Activated CD8-positive, alpha-beta memory T cell treated with anti-CD3 and anti-CD28 coated beads, Interleukin-2, amount 50 U/mL, for 24 hours (primary cell): ENCODE measurements around the gene RNF26.

Experiments used
- DNase-seq: peaks from one replicate; pipeline ENCODE4 v3.0.0-alpha.2; 2020; ENCODE audit errors: extremely low read depth

Gene RNF26

DNA sequence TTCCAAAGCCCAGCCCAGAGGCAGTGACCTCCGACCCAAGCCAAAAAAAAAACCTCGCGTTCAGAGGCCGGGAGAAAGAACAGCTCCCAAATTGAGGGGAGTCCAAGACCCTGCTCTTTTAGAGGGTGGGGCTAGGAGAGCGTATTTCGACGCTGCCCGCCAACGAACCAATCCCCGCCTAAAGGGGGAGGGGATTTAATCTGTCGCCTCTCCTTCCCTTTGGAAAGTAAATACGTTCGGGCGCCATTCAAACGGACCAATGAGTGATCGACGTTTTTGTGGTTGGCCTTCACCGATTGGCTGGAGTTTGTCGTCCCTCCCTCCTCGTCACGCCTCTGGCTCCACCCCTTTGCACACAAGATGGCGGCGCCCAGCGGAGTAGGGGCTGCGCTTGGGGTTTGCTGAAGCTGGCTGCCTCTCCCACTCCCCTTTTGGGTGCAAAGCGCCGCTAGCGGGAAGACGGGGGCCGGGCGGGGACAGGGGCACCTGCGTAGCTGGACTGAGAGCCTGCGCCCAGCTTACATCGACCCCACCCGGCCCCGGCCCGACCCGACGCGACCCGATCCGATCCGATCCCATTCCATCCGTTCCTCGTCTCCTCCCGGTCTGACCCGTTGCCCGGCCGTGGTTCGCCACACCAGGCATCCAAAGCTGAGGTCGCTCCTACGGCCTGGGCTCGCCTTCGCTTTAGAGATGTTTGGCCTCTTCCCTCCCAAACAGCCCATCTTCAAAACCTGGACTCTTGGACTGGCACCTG is at the start of gene RNF26:
TSS of gene RNF26 (plus strand) at position 354 of the 757 bp plus-strand sequence. CDS start 596 bp downstream, outside the sequence.
- DNase-seq: peak; percentile 93

DNA sequence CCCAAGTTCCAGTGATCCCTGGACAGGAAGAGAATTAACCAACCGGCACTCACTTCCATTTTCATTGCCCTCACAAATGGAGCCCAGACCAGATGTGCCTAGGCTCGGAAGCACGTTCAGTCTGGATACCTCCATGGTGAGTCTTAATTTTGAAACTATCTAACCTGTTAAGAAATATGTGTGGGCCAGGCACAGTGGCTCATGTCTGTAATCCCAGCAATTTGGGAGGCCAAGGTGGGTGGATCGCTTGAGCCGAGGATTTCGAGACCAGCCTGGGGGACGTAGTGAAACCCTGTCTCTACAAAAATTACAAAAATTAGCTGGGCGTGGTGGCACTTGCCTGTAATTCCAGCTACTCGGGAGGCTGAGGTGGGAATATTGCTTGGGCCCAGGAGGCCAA is 48.9 kb upstream of the RNF26 start:
- no peak for DNase-seq

DNA sequence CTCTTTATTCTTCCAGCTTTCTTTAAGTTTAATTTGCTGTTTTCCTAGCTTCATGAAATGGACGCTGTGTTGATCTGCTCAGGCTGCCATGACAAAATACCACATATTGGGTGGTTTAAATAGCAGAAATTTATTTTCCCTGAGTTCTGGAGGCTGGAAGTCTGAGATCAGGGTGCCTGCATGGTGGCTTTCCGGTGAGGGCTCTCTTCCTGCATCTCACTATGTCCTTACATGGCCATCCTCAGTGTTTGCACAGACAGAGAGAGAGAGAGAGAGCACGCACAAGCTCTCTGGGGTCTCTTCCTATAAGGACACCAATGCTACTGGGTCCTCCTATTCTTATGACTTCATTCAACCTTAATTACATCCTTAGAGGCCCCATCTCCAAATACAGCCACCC is 46.1 kb upstream of the RNF26 start:
- DNase-seq: no peak

DNA sequence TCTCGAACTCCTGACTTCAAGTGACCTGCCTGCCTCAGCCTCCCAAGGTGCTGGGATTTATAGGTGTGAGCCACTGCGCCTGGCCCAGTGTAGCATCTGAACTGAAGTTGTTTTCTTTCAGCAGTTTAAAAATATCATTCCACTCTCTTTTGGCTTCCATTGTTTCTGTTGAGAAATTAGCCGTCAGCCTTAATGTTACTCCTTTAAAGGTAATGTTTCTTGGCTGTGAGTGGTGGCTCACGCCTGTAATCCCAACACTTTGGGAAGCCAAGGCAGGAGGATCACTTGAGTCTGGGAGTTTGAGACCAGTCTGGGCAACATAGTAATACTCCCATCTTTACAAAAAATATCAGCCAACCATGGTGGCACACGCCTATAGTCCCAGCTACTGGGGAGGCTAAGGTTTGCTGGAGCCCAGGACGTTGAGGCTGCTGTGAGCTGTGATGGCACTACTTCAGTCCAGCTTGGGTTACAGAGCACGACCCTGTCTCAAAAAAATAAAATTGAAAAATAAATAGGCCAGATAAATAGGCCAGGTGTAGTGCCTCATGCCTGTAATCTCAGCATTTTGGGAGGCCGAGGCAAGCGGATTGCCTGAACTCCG is 43.3 kb upstream of the RNF26 start:
- no peak for DNase-seq

DNA sequence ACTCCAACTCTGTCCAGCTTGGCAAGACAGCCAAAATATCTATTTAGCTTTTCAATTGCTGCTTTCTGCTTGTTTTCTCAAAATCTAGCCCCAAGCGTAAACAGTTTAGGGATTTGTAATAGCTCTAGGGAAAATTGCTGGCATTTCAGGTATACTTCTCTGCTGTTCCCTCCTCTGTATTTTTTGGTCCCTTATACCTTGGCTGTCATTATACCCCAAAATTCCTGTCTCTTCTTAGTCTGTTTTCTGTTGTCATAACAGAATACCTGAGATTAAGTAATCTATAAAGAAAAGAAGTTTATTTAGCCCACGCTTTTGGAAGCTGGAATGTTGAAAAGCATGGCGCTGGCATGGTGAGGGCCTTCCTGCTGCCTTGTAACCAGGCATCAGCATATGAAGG is 40.9 kb upstream of the RNF26 start:
- no peak for DNase-seq

DNA sequence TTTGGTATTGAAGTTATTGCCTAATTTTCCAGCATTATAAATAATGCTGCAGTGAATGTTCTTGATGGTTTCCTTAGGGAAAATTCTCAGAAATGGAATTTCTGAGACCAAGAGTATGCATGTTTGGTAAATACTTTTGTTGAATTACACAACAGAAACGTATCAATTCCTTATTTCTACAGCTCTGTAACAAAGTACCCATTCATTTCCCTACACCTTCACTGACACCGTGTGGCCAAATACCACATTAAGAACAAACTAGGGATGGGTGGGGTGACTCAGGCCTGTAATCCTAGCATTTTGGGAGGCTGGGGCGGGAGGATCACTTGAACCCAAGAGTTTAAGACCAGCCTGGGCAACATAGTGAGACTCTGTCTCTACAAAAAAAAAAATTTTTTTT is 39.1 kb upstream of the RNF26 start:
- no peak for DNase-seq

DNA sequence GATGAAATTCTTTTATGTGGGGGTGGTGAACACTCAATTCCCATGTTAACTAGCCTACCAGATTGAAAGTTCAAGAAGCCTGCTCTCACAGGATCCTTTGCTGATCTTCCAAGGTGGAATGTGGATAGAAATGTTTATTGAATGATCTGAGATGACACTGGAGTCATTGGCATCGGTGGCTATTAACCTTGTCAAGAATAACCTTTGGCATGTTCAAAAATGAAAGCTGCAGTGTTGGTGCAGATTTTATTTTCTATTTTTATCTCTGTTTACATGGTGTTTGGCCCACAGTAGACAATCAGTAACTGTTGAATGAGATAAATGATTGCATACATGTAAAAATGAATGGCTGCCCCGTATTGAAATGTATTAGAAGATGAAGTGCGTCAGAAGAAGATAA is 36.4 kb upstream of the RNF26 start:
- no peak for DNase-seq

DNA sequence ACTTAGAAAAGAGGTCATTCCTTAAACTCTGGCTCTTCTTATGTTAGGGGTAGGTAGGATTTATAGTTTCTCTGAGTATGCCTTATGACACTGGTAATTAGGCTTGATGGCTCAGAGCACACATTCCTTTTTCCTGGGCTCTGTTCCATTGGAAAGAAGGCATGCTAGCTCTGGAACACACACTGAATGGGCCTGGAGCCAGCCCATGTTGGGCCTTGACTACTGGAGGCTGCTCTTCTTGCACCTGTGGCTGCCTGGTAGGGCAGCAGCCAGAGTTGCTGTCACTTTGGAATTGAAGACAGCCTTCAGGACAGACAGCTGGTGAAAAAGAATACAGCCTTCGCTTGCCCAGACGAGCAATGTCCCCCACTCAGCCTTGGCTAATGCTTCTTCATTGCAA is 35.6 kb upstream of the RNF26 start:
- DNase-seq: no peak

DNA sequence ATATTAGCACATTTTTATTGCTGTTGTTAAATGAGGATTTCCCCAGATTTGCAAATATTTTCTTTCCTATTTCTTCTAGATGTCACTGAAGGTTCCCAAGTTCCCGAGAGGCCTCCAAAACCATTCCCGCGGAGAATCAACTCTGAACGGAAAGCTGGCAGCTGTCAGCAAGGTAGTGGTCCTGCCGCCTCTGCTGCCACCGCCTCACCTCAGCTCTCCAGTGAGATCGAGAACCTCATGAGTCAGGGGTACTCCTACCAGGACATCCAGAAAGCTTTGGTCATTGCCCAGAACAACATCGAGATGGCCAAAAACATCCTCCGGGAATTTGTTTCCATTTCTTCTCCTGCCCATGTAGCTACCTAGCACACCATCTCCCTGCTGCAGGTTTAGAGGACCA is 34.9 kb upstream of the RNF26 start:
- DNase-seq: no peak

DNA sequence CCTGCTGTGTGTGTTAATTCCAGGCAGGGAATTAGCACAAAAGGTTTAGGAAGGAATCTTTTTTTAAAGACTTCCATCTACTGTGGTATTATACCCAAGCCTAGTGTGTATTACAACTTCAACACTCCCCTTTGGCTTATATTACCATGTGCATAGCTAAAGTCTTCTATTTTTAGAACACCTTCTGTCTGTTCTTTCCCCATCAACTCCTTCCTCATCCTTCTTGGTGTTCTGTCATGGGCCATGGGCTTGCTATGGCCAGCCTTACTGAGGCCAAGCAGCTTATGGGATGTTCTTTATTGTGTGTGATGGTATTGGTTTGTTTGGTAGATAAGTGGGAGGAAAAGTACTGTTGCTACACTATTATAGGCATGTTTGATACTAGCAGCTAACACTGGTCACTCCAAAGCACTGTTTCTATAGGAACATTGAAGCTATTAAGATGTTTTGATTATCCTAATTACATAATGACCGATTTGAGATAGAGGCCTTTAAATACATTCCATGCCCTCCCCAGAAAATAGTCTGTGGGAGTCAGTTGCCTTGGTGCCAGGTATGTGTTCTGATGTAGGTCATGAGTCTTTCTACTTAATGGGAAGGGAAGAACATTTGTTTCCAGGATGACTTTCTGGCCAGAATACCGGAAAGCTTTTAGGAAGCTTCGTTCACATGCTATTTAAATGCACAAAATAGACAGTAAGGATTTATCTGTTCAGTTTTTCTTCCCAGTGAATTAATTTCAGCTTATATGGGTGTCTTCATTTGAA is 33.9 kb upstream of the RNF26 start:
- DNase-seq: no peak

DNA sequence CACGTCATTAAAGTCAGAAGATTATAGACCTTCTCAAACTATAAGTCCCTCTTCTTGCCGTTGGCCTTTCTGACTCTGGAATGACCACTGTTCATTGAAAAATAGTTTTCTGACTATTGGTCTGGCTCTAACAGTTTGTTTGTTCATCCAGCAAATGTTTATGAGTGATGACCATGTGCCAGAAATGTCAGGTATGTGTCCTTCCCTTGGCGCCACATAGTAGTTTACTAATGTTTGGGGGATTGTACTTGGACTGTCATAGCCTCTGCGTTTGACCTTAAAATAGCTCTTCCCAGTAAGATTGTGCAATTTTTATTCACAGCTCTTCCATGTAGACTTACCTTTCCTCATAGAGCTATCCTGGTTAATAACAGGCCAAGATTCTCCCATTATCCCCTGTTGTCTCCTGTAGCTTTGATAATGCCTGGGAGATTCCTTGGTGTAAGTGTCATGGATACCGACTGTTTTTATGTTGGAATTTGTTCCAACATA is 31.1 kb upstream of the RNF26 start:
- no peak for DNase-seq

DNA sequence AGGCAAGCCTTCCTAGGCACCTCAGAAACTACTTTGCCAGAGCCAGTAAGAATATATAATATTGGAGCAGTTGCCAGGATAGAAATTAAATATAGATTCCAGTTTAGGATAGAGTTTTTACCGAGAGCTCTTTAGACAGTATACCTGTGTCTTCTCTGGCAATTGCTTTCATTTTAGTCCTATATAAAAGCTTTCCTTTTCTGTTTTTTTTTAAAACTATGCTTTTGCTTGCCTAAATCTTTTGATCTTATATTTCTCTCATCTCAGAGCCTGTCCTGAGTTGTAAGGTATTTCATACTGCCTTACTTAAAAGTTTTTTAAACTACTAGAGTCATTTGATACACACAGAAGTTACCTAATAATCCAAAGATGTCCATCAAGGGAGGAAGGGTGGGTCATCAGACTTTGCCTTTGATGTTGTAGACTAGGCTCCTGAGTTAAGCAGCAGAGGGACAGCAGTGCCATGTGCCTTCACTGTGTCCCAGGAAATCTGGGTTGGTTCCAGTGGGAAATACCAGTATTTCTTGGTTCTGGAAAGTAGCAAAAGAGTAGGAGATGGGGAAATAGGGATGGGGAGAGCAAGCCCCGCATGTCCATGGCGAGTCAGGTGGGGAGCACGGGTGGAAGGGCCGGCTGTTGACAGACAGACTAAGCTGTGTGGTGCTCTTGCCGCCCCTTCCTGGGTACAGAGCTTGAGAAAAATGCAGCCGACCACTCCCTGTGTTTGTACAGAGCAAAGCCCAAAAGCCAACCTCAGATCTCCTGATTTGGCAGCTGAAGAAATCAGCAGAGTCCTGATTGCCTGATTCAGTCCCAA is 28.6 kb upstream of the RNF26 start:
- no peak for DNase-seq

DNA sequence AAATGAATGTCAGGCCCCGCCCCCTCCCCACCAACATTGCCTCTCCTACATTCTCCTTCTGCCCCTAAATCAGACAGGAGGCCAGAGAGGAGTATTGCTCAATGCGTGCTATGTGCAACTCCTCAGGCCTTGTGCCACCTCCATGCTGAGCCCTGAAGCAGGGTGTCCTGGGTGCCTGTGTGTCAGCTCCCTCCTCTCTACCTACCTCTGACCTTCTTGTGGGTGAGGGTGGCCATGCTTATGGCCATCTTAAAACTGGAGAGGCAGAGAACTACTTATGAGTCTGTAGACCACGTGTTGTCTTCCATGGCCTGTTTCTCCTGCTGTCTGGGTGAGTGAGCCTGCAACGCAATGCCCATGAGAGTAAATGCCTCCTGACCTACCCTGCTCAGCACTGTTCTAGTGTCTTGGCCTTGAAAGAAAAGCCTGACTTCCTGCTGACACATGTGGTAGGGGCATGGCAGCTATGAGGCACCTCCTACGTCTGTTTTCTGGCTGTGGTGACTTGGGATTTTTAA is 27.9 kb upstream of the RNF26 start:
- DNase-seq: no peak

DNA sequence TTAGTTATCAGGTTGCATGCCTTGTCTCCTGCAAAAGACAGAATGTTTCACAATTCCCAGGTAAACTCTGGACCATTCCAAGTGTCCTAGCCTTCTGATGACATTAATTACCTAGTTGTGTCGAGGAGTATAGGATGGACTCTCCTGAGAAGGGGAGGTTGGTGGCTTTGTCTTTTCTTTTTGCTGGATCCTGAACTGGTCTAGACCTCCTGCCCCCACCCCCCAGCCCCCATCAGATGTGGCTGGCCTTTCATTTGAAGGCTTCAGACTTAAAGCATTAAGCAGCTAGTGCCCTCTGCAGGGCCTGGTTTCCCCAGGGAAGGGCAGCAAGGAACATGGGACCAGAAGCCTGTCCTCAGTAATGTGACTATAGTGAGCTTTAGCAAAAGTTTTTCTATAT is 27.1 kb upstream of the RNF26 start:
- no peak for DNase-seq

DNA sequence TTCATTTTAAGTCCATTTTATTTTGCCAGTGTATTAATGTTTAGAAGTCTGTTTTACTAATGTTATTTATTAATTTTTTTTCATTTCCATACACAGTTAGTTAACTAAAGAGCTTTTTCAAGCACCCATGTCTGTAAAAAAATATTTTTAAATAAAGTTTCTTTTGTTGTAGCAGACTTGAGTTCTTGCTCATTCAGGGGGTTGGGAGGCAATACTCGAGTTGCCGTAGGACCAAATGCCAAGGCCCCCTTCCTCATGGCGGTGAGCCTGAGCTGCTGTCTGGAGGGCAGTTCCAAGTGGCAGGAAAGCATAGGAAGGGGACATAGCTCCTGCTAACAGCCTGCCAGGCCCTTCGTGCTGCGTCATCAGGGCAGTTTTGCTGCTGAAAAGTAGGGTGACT is 26.4 kb upstream of the RNF26 start:
- no peak for DNase-seq

DNA sequence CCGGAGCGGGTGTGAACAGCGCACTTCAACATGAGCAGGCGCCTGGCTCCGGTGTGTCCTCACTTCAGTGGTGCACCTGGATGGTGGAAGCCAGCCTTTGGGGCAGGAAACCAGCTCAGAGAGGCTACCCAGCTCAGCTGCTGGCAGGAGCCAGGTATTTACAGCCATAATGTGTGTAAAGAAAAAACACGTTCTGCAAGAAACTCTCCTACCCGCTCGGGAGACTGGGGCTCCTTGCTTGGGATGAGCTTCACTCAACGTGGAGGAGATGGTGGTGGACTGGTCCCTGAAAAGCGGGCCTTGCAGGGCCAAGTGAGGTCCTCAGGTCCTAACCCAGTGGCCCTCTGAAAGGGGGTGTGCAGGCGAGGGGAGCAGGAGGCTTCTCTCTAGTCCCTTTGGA is 24.9 kb upstream of the RNF26 start:
- no peak for DNase-seq

DNA sequence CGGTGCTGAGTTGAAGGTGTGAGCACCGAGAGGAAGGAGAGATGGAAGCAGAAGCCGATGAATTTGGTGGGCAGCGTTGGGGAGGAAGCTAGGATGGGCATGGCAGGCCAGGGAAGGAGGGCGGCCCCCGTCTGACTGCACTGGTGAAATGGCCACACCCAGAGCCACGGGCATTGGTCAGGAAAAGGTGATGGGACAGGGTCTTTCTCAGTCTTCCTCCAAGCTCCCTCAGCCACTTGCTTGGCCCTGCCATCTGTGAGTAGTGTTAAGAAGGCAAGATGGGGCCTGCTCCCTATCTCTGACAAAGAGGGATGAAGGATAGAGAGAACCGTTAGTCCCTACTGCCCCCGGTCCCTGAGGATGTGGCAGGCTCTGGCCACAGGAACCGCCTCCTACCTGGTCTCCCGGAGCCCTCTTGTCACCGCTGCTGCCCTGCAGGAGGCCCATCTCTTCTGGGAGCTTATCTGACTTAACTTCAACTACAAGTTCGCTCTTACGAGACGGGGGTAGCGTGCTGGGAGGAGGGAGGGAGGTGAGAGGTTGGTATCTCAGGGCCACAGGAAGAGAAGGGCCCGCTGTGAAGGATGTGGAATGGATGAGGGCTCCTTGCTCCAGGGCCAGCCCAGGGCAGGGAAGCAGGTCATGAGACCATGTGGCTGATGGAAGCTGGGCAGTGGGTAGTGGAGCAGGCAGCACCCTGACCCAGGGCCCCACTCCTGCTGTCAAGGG is 24.2 kb upstream of the RNF26 start:
- DNase-seq: no peak

DNA sequence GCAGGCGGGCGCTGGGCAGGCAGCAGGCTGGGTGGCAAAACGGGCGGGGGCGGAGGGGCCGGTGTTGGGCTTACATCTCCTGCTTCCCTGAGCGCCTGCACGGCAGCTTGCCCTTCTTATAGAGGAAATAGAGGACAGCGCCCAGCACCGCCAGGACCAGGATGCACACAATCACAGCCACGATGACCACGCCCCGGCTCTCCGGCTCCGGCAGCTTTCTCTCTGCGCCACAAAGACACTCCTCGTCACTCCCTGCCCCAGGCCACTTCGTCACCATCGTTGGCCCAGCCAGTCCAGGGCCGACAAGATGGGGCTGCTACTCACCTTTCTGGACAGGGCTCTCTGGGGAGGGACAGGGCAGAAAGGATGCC is 23.7 kb upstream of the RNF26 start:
- DNase-seq: no peak

DNA sequence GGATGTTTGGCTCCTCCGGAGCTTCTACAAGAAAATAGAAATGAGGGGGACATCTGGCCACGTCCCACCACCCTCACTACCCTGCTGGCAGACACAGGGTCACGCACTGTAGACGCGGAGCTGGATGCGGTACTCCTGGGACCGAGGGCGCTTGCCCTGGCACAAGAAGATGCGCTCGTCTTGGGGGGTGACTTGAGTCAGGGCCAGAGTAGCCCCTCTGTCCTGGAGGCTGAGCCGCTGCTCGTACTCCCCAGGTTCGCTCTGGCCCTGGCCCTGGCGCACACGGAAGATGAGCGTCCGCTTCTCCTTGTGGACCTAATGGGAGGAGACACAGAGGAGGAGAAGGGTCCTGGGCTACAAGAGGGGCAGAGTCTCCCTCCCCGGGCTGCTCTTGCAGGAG is 19.6 kb upstream of the RNF26 start:
- DNase-seq: no peak

DNA sequence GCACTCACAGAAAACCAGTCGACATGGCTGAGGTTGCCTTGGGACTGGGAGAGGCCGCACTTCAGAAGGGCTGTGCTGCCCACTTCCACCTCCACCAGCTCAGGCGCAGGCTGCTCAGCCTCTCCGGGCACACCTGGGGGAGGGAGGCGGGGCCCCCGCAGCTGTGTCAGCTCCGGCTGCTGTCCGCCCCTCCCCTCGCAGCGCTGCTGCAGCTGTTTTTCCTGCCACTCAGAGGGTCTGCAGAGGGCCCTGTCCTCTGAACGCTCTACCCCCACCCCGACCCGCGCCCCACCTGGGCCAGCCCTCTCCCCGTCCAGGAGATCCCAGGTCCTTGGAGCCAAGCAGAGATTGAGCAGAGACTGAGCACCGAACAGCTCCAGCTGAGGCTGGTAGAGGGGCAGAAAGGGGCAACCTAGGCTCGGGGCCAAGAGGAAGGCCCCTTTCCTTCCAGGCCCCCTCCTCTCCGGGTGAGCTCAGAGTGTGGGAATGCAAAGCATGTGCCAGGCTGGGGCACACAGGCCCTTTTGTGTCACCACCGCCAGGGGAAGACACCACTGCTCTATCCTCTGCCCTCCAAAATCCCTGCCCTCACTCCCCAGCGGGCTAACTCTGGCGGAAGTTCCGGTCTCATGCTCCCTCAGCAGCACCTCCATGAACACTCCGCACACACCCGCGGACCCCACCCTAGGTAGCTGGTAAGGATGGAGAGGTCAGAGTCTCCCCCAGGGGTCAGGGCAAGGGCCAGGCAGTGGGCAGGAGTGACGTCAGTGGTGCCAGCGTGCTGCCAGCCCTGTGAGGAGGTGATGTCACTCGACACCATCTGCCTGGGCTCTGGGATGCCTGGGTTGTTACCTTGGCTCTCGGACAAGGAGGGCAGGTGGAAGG is 19.0 kb upstream of the RNF26 start:
- DNase-seq: no peak
